ENCODE results near the gene EEA1.

EEA1 gene

DNA sequence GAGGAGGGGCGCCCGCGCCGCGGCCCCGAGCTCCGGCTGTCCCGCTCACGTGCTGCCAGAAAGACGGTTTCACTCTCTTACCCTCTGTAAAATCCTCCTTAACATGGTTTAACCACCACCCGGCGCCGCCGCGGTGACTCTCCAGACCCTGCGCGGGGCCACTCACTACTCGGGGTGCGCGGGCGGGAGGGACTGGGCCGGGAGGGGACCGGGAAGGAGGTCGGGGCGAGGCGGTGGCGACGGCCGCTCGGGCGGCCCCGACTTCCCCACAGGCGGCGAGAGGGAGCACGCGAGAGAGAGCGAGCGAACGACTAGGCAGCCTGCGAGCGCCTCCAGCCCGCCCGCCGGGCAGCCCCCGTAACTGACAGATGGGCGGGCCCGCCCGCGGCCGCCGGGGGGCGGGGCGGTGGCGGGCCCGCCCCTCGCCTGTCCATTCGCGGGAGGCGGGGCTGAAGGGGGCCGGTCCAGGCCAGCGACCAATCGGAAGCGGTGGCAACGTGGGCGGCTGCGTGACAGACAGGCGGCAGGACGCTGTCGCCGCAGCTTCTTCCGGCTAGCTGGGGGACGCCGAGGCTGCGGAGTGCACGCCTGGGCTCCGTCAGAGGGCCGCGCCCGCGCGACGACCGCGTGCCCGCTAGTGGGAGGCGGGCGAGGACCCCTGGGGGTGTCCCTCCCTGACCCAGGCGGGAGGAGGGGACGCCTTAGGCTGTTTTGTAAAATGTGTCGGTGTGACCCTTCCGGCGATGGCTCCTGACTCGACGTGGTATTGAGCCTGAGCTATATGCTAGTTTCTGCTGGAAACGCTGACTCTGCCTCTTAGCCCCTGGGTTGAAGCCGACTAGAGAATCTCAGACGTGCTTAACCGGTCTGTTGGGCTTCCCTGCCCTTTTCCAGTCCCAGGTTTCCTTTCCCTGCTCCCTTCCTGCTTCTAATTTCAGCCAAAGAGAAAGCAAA is at the start of gene EEA1:
TSS of gene EEA1 (minus strand) at position 334 of the 954 bp plus-strand sequence. CDS start at position 105, 229 bp downstream.
- TF ChIP-seq, protein P1, sequence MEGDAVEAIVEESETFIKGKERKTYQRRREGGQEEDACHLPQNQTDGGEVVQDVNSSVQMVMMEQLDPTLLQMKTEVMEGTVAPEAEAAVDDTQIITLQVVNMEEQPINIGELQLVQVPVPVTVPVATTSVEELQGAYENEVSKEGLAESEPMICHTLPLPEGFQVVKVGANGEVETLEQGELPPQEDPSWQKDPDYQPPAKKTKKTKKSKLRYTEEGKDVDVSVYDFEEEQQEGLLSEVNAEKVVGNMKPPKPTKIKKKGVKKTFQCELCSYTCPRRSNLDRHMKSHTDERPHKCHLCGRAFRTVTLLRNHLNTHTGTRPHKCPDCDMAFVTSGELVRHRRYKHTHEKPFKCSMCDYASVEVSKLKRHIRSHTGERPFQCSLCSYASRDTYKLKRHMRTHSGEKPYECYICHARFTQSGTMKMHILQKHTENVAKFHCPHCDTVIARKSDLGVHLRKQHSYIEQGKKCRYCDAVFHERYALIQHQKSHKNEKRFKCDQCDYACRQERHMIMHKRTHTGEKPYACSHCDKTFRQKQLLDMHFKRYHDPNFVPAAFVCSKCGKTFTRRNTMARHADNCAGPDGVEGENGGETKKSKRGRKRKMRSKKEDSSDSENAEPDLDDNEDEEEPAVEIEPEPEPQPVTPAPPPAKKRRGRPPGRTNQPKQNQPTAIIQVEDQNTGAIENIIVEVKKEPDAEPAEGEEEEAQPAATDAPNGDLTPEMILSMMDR (IDR thresholded peaks at IDR 0.05; ENCODE audit: low read depth, low read length), result no peak

DNA sequence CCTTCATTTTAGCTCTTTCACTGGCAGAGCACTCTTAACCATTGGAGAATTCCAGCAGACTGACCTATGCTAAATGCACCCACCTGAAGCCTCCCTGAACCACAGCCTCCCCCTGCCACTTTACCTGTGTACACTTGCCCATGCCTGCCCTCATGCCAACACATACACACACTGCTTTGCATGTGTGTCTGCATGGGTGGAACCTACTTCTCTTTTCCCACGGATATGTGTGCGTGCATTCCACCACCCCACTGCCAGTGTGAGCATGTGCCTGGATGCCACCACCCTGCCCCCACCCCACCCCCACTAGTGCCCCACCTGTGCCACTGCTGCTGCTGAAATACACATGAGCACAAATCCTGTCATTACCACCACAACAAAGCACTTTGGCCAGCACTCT is 49.5 kb upstream of the EEA1 start:
- TF ChIP-seq, protein P1 (IDR thresholded peaks at IDR 0.05; ENCODE audit: low read depth, low read length), result no peak
- no peak overlapping the region for H3K4me3 ChIP-seq (ENCODE audit: low read depth, low read length)

More for the DNA sequence above, at the start of gene EEA1:
- H3K4me3 ChIP-seq (ENCODE audit: low read depth, low read length), result peak within 1 kb of the TSS; percentile 64

DNA sequence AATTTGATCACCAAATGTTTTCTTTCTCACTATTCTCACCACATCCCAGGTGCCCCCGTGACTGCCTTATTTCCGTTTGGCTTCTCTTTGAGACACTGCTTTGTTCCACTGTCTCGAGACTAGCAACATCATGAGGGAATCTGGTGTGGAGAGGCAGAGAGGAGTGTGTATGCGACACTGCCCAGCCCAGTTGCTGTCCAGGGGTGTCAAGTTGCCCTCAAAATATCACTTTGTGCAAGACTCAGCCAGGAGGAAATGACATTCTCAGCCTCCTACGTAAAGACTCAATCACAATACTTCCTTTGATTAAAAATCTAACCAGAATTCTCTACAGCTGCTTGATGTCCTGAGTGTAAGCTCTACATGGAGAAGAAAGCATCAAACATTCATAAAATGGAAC is 48.2 kb upstream of the EEA1 start:
- H3K4me3 ChIP-seq (ENCODE audit: low read depth, low read length), result no peak overlapping the region
- TF ChIP-seq, protein P1 (IDR thresholded peaks at IDR 0.05; ENCODE audit: low read depth, low read length), result no peak

DNA sequence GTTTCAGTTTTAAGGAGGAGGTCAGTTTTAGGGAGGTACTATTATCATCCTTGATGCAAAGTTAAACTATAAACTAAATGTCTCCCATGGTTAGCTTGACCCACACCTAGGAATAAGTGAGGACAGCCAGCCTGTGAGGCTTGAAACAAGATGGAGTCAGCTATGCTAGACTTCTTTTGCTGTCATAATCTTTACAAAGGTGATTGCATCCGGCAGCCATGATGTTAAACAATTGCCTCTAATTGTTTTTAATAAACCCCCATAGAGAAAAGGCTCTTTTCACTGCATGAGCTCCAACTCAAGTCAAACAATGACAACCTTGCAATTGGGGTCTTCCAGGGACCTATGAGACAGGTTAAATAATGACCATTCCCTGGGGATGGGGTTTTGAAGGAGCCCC is 45.7 kb upstream of the EEA1 start:
- TF ChIP-seq, protein P1 (IDR thresholded peaks at IDR 0.05; ENCODE audit: low read depth, low read length), result no peak

DNA sequence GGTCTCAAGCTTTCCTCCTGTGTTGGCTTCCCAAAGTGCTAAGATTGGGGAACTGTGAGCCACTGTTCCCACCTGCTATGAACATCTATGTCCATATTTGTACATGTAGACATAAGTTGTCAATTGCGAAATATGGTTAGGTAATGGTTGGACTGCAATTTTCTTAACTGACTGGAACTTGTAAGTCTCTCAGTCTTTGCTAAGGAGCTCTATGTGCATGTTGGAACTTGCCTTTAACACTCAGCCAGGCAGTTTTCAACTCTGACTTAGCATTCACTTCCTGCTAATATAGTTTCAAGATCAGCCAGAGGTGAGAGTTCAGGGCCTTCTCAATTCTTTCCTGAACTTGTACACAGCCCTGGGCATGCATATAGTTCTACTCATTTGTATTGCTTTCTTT is 44.5 kb upstream of the EEA1 start:
- H3K4me3 ChIP-seq (ENCODE audit: low read depth, low read length), result no peak overlapping the region
- TF ChIP-seq, protein P1 (IDR thresholded peaks at IDR 0.05; ENCODE audit: low read depth, low read length), result no peak

More for the DNA sequence above, 45.7 kb upstream of the EEA1 start:
- H3K4me3 ChIP-seq (ENCODE audit: low read depth, low read length), result no peak overlapping the region

DNA sequence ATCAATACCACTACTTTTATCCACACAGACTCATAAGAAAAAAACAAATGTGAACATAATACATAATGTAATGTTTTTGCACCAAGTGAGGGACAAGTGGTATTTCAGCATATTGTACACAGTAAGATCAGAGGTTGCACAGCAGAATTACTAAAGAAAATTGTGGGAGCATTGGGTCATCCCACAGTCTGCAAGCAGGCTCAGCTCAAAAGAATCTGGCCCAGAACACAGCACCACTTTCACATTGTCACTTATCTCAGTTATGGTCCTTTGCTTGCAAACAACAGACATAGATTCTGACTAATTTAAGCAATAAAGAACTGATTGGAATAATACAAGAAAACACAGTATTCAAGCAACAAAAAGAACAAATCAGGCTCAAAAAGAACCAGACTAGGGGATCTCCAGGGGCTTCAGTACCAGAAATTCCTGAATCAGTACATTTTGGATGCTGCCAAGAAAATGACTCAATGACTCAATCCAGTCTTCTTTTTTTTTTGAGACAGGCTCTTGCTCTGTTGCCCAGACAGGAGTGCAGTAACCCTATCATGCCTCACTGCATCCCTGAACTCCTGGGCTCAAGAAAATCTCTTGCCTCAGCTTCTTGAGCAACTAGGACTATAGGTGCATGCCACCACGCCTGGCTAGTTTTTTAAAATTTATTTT is 42.9 kb upstream of the EEA1 start:
- H3K4me3 ChIP-seq (ENCODE audit: low read depth, low read length), result no peak overlapping the region
- TF ChIP-seq, protein P1 (IDR thresholded peaks at IDR 0.05; ENCODE audit: low read depth, low read length), result no peak
